Cardiac septum (tissue), 1 donor: ENCODE results near the gene AOX1. TPM values are rescaled to one million over a fixed set of nuclear protein-coding genes. Genes with fewer than 3 reads are reported as not detected.
"Not testable (repeated sequence)": the region's sequence is repeated elsewhere in the genome, so short reads cannot be mapped to it uniquely, and the experiment has no call there.

Experiments
- DNase-seq: peaks from one replicate; pipeline ENCODE4 v3.0.0-alpha.2; 2020; ENCODE audit warnings: low spot score
- intact Hi-C: fragments of 100-400 bp; cut with DNase I; formaldehyde crosslinking; loops from one replicate; pipeline ENCODE4 v1.14.0; 2022
- long read RNA-seq: library from polyadenylated mRNA; unstranded; transcript quantifications from one replicate; pipeline ENCODE4 v2.0.0, GENCODE V29; 2021
- total RNA-seq: library from RNA; stranded (reverse); fragmentation: NEBNext Ultra II Directional; extraction: Animal tissue kit (Norgen Biotek cat#: 25700); gene quantifications from one replicate; pipeline ENCODE4 v1.2.1, GENCODE V29; 2021
- donor health status: DM: no; HTN: no; CAD: no.

The AOX1 gene
- total RNA-seq, result 1.5 TPM
- long read RNA-seq, result 0 reads

DNA sequence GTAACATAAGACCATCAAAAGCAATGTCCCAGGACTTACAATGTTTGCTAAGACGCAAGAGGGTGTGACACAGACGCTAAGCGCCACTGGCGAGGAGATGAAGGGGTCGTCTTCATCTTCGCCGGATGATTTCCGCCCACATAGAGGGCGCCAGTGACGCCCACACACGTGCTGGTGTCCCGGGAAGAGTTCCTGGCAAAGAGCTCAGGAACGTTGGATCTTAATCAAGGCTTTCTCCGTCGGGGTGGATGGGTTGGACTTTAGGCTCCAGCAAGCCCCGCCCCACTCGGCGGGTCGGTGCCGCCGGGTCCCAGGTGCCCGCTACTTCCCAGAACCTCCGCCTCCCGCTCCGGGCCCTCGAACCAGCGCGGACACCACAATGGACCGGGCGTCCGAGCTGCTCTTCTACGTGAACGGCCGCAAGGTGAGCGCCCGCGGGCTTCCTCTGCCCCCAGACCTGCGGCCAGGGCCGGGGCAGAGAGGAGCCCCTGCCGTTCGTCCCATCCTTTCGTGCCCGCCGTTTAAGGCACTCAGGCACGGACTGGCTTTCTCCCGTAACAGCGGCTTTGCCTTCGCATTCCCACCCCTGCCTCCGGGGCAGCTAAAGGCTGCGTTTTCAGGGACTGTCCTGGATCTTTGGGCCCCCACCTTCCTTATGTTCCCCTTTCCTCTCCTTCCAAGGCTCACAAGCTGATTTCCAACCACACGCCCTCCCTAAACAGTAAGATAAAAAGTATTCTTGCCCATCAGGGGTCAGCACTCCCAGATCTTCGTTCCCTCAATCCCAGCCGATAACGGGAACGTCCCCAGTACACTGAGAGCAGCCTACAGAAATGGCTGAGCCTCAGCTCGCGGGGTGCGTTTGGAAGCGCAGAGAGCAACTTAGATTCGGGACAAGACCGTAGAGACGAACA is at the start of gene AOX1:
TSS of gene AOX1 (plus strand) at position 285 of the 914 bp plus-strand sequence. CDS start at position 380, 95 bp downstream.
- intact Hi-C loops, result no loop called here

DNA sequence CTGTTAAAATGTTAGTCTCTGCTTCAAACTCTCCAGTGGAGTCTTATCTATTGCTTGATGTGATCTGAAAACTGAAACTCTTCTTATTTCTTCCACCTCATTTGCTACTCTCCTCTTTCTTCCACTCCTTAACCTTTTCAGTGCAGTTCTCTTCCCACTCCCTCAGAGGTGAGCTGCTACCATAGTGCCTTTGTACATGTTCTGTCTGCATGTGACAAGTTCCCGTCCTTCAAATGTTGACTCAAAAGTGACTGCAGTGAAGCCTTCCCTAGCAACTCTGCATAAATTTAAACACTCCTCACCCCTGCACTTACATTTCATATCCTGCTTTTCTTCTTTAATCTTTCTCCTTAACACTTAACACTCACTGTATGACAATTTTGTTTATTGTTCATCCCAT is 47.7 kb upstream of the AOX1 start:
- DNase-seq, result no peak
- intact Hi-C loops, result no loop called here

More for the DNA sequence above, at the start of gene AOX1:
- DNase-seq, result peak; percentile 78

DNA sequence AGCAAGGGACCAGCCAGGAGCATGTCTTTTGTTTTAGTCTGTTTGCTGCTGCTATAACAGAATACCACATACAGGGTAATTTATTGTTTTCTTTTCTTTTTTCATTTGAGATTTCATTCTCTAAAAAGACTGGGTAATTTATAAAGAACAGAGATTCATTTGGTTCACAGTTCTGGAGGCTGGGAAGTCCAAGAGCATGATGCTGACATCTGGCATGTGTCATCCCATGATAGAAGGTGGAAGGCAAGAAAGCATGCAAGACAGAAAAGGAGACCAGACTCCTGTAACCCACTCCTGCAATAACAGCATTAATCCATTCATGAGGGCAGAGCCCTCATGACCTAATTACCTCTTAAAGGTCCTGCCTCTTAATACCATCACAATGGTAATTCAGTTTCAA is 45.0 kb upstream of the AOX1 start:
- DNase-seq, result no peak
- intact Hi-C loops, result no loop called here

DNA sequence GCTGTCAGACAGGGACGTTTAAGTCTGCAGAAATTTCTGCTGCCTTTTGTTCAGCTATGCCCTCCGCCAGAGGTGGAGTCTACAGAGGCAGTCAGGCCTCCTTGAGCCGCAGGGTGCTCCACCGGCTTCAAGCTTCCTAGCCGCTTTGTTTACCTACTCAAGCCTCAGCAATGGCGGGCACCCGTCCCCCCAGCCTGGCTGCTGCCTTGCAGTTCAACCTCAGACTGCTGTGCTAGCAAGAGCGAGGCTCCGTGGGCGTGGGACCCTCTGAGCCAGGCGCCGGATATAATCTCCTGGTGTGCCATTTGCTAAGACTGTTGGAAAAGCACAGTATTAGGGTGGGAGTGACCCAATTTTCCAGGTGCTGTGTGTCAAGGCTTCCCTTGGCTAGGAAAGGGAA is 19.2 kb upstream of the AOX1 start:
- intact Hi-C loops, DNase-seq: not testable (repeated sequence)

DNA sequence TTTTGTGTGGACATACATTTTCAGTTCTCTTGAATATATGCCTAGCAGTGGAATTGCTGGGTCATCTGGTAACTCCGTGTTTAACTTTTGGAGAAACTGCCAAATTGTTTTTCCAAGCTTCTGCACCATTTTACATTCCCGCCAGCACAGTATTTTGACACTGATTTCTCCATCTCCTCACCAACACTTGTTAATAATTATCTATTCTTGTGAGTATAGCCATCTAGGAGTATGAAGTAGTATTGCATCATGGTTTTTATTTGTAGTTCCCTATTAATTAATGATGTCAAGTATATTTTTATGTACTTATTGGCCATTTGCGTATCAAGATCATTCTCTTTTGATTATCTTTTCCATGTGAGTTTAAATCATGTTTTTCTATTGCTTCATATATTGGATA is 17.9 kb upstream of the AOX1 start:
- DNase-seq, result no peak
- intact Hi-C loops, result no loop called here

DNA sequence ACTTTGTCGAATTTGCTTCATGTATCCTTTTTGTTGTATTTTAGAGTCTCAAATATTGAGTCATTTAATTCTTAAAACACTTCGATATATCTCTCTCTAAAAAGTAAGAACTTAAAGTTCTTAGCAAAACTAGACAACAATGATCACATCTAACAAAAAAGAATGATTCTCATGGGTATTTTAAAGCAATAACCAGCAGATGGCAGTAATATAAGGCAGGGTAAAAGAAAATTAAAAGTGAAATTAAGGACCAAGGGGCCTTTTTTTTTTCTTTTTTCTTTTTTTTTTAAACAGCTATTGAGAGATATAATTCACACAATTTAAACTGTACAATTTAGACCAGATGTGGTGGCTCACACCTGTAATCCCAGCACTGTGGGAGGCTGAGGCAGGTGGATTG is 9.9 kb upstream of the AOX1 start:
- DNase-seq, result no peak
- intact Hi-C loops, result loop anchor here (5.0 kb wide), 1 partner anchor 126 kb away; no protein-coding TSS in a partner anchor

DNA sequence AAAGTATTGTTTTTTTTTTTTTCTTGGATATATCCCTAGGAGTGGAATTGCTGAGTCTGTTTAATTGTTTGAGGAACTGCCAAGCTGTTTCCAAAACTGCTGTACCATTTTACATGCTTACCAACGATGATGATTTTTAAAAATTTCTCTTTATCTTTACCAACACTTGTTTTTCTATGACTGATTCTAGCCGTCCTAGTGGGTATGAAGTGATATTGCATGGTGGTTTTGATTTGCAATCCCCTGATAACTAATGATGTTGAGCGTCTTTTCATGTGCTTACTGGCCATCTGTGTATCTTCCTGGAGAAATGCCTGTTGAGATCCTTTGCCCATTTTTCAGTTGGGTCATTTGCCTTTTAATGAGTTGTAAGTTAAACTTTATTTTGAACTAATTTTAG is 8.8 kb upstream of the AOX1 start:
- intact Hi-C loops, result loop anchor here (5.0 kb wide), 1 partner anchor 125 kb away; no protein-coding TSS in a partner anchor
- DNase-seq, result no peak

DNA sequence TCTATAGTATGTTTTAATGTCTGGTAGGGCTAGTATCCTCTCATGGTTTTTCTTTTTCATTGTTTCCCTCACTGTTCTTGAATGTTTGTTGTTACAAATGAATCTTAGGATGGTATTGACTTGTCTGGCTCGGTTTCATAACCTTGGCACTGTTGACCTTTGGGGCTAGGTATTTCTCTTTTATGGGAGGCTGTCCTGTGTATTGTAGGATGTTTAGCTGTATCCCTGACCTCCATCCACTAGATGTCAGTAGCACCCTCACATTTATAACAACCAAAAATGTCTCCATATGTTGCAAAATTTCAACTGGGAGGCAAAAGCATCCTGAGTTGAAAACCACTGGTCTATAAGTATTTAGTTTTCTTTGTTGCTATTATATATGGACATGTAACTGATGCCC is 7.0 kb upstream of the AOX1 start:
- intact Hi-C loops, result loop anchor here (5.0 kb wide), 1 partner anchor 124 kb away; no protein-coding TSS in a partner anchor
- no peak for DNase-seq

DNA sequence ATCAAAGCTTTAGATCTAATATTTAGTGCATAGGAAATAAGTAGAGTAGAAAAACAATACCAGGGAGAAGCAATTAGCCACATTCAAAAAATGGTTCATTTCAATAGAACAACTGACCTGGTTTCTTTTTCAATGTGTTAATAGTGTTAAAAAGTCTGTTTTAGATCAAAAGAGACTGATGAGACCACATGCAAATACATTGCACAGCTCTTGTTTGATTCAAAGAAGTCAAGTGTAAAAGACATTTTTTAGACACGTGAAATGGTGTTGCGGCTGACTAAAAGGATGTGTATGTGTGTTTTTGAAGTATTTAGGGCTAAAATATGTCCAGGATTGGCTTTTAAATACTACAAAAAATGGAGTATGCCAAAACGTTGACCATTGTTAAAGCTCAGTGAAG is 1.2 kb upstream of the AOX1 start:
- intact Hi-C loops, result no loop called here
- no peak for DNase-seq

DNA sequence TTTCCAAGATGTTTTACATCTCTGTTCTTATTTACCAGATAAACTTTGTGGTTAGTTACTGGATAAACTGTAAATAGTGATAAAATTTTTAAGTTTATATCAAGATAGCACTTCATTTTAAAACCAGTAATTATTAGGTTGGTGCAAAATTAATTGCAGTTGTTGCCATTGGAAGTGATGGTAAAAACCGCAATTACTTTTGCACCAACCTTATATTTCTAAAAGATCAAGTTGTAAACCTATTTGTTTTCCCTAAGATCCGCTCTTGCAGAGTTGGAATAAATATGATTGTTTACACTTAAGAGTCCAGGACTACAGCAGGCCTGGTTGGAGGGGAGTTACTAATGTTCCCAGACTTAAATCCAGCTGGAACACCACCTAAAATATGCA is 479 bp upstream of the AOX1 start:
- intact Hi-C loops, result no loop called here
- DNase-seq, result no peak

DNA sequence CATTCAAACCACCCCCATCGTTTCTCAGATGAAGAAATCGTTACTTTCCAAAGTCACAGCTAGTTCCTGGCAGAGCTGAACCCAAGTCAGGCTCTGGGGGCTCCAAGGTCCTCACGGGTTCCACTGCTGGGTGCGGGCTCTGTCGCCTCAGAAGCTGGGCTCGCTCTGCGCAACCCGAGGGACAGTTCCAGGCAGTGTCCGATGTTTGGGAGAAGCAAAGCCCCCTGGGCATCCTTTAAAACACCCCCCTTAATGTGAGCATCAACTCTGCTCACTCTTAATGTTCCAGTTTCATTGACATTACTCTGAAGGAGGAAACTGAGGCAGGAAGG is 796 bp downstream of the AOX1 start:
- intact Hi-C loops, result no loop called here
- no peak for DNase-seq

DNA sequence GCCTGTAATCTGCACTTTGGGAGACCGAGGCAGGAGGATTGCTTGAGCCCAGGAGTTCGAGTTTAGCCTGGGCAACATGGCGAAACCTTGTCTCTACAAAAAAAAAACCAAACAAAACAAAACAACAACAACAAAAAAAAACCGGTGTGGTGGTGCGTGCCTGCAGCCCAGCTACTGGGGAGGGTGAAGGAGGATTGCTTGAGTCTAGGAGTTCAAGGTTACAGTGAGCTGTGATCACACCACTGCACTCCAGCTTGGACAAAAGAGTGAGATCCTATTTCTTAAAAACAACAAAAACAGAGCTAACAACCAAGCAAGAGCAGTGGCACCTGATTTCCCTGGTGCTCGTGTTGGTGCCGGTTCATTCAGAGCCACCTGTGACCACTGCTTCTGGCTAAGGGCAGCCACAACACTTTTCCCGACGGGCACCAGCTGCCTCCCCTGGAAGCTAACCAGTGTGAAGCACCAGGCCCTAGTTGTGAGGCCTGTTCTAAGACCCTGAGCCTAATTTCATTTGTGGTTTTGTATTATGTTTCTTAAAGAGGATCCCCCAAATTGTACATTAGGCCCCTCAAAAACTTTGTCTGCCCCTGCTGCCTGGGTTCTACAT is 1.3 kb downstream of the AOX1 start:
- DNase-seq, result no peak
- intact Hi-C loops, result no loop called here

DNA sequence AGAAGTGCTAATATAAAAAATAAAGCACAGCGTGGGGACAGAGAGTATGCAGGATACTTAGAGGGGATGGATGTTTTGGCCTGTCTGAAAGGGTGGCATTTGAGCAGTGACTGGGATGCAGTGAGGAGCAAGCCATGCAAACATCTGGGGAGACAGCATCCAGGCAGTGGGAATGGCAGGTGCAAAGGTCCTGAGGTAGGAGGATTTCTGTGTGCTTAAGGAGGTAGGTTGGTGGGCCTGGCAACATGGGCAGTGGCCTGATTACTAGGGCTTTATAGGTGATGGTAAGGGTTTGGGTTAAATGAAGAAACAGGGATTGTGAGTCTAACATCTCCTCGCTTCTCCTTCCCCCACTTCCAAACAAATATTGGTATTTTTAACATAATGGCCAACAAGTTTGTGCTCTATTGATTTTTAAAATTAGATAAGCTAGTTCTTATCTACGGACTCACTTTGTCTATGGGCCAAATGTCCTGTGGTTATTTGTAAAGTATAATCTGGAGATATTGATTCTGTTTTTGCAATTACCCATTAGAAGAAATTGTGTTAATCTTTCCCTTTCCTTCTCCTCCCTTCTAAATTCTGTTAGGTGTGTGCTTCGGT is 2.4 kb downstream of the AOX1 start:
- intact Hi-C loops, result no loop called here
- no peak for DNase-seq

DNA sequence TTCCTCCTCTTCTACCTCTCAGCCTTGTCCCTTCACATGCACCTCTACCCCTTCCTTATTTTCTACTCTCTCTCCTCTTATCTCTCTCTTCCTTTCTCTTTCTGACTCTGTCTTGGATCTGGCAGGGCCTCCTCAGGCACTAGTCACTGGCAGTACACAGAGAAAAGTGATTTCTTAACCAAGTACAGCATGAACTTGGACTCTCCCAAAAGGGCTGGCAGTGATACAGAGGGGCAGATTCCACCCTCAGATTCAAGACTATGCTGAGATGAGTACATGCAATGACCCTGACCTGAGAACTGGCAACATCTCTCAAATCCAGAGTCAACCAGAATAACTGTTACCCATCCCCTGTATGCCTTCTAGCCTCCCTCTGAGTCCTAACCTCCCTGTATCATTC is 4.3 kb downstream of the AOX1 start:
- DNase-seq, result no peak
- intact Hi-C loops, result no loop called here

DNA sequence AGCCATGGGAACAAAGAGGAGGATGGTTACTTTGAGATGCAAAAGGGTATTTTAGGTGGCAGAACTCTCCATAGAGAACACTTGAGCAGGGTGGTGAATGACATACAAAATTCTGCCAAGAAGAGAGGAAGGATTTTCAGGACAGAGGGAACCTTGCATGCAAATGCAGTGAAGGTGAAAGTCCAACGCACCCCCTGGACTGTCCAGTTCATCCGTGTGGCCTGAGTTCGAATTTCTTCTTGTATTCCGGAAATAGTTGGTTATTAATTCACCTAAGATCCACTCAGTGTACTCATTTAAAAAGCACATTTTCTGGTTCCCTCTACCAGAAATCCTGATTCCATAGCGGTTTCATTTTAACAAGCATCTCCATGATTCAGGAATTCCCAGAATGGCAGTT is 5.5 kb downstream of the AOX1 start:
- no peak for DNase-seq
- intact Hi-C loops, result no loop called here

DNA sequence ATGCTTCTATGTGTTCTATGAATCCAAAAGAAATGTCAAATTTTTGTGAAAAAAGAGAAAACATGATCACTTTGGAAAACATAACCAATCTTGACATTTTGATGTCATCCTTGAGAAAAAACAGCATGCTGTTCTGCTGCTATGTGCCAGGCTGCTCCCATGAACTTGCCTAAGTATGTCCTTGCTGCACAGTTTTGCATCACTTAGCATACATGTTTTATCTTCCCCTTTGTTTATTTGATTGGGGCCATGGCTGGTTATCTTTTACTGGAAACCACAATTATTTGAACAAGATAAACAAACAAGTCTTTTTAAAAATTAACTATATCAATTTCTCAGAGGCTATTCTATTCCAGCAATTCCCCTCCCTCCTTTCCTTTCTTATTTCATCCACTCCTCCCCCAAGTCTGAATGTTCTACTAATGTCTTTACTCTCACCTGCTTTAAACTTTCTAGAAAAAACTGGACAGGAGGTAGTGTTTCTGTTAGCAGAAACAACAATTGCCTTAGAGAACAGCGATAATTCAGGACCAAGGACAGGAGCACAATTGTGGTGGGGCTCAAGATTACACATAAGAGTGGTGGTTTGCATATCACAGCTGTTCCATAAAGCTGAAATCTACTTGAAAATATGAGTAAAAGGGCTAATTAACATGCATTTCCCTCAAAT is 6.7 kb downstream of the AOX1 start:
- intact Hi-C loops, result no loop called here
- DNase-seq, result no peak

DNA sequence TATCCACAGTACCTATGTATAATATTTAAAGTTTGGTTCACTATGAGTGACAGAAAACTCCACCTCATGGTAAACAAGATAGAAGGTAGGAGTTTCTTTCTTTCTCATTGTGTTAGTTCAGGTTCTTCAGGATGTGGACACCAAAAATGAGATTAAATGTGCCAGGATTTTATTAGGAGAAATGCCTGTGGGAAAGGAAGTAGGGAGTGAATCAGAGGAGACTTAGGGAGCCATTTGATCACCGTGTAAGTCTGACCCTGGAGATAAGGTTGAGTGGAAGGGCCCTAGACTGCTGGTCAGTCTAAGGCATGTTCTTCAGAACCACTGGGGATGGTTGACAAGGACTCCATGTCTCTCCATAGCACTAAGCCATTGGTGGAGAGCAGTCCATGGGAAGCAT is 8.1 kb downstream of the AOX1 start:
- DNase-seq, result no peak
- intact Hi-C loops, result no loop called here

DNA sequence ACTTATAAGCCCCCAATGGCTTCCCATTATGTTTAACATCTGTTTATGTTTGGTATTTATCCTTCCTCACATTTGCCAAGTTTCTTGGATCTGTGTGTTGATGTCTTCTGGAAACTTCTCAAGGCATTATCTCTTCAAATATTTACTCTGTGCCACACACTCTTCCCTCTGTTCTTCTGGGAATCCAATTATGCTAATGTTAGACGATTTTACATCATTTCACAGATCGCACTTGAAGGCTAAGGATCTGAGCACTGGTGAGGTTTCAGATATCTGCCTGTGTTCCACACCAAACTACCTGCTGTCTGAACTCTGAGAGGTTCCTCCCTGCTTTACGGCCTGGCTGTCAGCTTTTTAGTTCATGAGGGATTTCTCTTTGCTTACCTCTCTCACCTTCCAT is 10.1 kb downstream of the AOX1 start:
- DNase-seq, result no peak
- intact Hi-C loops, result no loop called here

DNA sequence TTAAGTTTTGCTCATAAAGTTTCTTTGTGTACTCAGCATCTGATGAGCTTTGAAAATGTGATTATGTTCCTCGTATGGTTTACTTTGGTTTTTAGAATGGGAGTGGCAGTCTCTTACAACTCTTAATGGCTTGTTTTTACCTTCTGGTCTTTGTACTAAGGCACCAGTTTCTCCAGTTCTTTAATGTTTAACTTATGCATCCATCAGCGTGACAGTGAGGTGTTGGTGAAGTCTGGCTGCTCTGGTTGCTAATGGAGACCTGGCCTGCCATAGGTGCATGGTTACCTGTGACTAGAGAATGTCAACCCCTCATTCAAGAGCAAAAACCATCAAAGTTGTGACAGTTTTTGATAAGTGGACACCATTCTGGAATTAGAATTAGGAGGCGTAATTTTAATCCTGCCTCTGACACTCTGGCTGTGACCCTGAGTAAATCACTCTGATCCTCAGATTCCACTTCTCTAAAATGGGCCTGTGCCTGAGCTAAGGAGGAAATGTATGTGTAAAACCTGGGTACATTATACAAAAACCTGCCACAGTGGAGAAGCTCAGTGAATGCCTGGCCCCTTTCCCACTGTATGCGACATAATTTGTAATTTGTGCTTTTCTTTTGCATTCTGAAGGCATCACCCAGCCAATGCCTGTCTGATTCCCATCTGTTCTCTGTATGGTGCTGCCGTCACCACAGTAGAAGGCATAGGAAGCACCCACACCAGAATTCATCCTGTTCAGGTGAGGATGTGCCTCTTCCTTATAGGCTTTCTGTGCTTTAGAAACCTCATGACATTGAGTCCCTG is 11.2 kb downstream of the AOX1 start:
- no peak for DNase-seq
- intact Hi-C loops, result no loop called here
